COR-L47 (cell line): ENCODE data around the gene KCNIP4.
A peak's percentile ranks its signal among the peaks of the same experiment; 100 is the strongest.

Experiments
- DNase-seq: peaks from one replicate; lab custom pipeline; 2025; lab: John Stamatoyannopoulos, UW

The KCNIP4 gene

GRCh38 chr4:21191317-21191716 lies 757.3 kb downstream of the KCNIP4 start:
- no peak for DNase-seq

- DNase-seq: peak; percentile 10
These were observed 763.8 kb downstream of the KCNIP4 start for GRCh38 chr4:21184788-21185187.

- no peak for DNase-seq
These were observed 766.9 kb downstream of the KCNIP4 start for GRCh38 chr4:21181716-21182115.

- no peak for DNase-seq
These were observed 770.7 kb downstream of the KCNIP4 start for GRCh38 chr4:21177871-21178270.

GRCh38 chr4:21177092-21177491 lies 771.5 kb downstream of the KCNIP4 start:
- DNase-seq: no peak

GRCh38 chr4:21167711-21168110 lies 780.9 kb downstream of the KCNIP4 start:
- no peak for DNase-seq

GRCh38 chr4:21155367-21155766 lies 793.2 kb downstream of the KCNIP4 start:
- DNase-seq: no peak

- no peak for DNase-seq
These were observed 809.2 kb downstream of the KCNIP4 start for GRCh38 chr4:21139327-21139726.

GRCh38 chr4:21136051-21136630 lies 812.4 kb downstream of the KCNIP4 start:
- no peak for DNase-seq

GRCh38 chr4:21134994-21135393 lies 813.6 kb downstream of the KCNIP4 start:
- DNase-seq: peak; percentile 64

- no peak for DNase-seq
These were observed 818.0 kb downstream of the KCNIP4 start for GRCh38 chr4:21130606-21131005.

- DNase-seq: no peak
These were observed 822.5 kb downstream of the KCNIP4 start for GRCh38 chr4:21126014-21126512.

- DNase-seq: no peak
These were observed 830.3 kb downstream of the KCNIP4 start for GRCh38 chr4:21118301-21118700.

GRCh38 chr4:21117541-21118180 lies 830.9 kb downstream of the KCNIP4 start:
- DNase-seq: no peak

GRCh38 chr4:21113496-21114223 lies 834.9 kb downstream of the KCNIP4 start:
- DNase-seq: peak; percentile 12

- no peak for DNase-seq
These were observed 845.9 kb downstream of the KCNIP4 start for GRCh38 chr4:21102667-21103066.

GRCh38 chr4:21097865-21098264 lies 850.7 kb downstream of the KCNIP4 start:
- no peak for DNase-seq

- DNase-seq: no peak
These were observed 851.5 kb downstream of the KCNIP4 start for GRCh38 chr4:21097026-21097425.

GRCh38 chr4:21092531-21092930 lies 856.0 kb downstream of the KCNIP4 start:
- no peak for DNase-seq

GRCh38 chr4:21090094-21090666 lies 858.4 kb downstream of the KCNIP4 start:
- no peak for DNase-seq

- DNase-seq: no peak
These were observed 865.2 kb downstream of the KCNIP4 start for GRCh38 chr4:21083413-21083812.

- no peak for DNase-seq
These were observed 870.6 kb downstream of the KCNIP4 start for GRCh38 chr4:21077967-21078366.

GRCh38 chr4:21067351-21067750 lies 881.2 kb downstream of the KCNIP4 start:
- DNase-seq: no peak
